Fibroblast of skin of right quadriceps (primary cell): ENCODE measurements around the gene EIF2S2.

ENCODE experiments used
- DNase-seq: peaks from one replicate; pipeline ENCODE4 v3.0.0-alpha.2; 2013

The EIF2S2 gene

GRCh38 chr20:34088305-34089174, 23.5 kb downstream of the EIF2S2 start:
- DNase-seq, result no peak

GRCh38 chr20:34085544-34086040, 26.5 kb downstream of the EIF2S2 start:
- DNase-seq, result no peak

GRCh38 chr20:34084227-34084923, 27.7 kb downstream of the EIF2S2 start:
- no peak for DNase-seq

- no peak for DNase-seq
These were observed 28.3 kb downstream of the EIF2S2 start for GRCh38 chr20:34083781-34084180.

GRCh38 chr20:34083137-34083536, 28.9 kb downstream of the EIF2S2 start:
- DNase-seq, result peak; percentile 64

GRCh38 chr20:34082232-34082887, 29.7 kb downstream of the EIF2S2 start:
- no peak for DNase-seq

- no peak for DNase-seq
These were observed 32.2 kb downstream of the EIF2S2 start for GRCh38 chr20:34079818-34080217.

- DNase-seq, result no peak
These were observed 33.5 kb downstream of the EIF2S2 start for GRCh38 chr20:34078540-34078939.

- DNase-seq, result no peak
These were observed 35.1 kb downstream of the EIF2S2 start for GRCh38 chr20:34076952-34077351.

- DNase-seq, result no peak
These were observed 36.4 kb downstream of the EIF2S2 start for GRCh38 chr20:34075647-34076046.

- DNase-seq, result peak; percentile 30
These were observed 37.8 kb downstream of the EIF2S2 start for GRCh38 chr20:34074101-34074760.

GRCh38 chr20:34072778-34073177, 39.3 kb downstream of the EIF2S2 start:
- no peak for DNase-seq

- no peak for DNase-seq
These were observed 40.0 kb downstream of the EIF2S2 start for GRCh38 chr20:34072076-34072475.

- no peak for DNase-seq
These were observed 41.2 kb downstream of the EIF2S2 start for GRCh38 chr20:34070859-34071258.

GRCh38 chr20:34070079-34070439, 42.0 kb downstream of the EIF2S2 start:
- no peak for DNase-seq

- peak; percentile 80 for DNase-seq
These were observed 42.5 kb downstream of the EIF2S2 start for GRCh38 chr20:34069341-34070078.

- DNase-seq, result no peak
These were observed 44.0 kb downstream of the EIF2S2 start for GRCh38 chr20:34068001-34068400.

GRCh38 chr20:34066476-34067090, 45.5 kb downstream of the EIF2S2 start:
- DNase-seq, result peak; percentile 74

- DNase-seq, result peak; percentile 48
These were observed 46.8 kb downstream of the EIF2S2 start for GRCh38 chr20:34065260-34065659.

- no peak for DNase-seq
These were observed 47.8 kb downstream of the EIF2S2 start for GRCh38 chr20:34064286-34064685.

GRCh38 chr20:34062570-34063482, 49.2 kb downstream of the EIF2S2 start:
- peak; percentile 21 for DNase-seq
